ENCODE data around the gene MEMO1.

Gene MEMO1

GRCh38 chr2:31989946-31990345, 20.9 kb downstream of the MEMO1 start:
- H3K4me3 ChIP-seq (ENCODE audit: low read depth, low read length): no peak overlapping the region
- DNase-seq (ENCODE audit: low read depth): no peak
- TF ChIP-seq MYC (IDR thresholded peaks at IDR 0.05; ENCODE audit: low read depth, low read length) (no peak), POLR2A (IDR thresholded peaks at IDR 0.05; ENCODE audit: extremely low read depth, insufficient read length) (no peak), MAX (IDR thresholded peaks at IDR 0.05; ENCODE audit: low read depth, low read length) (no peak)

- TF ChIP-seq MYC (IDR thresholded peaks at IDR 0.05; ENCODE audit: low read depth, low read length): no peak
- no peak for TF ChIP-seq CTCF (IDR thresholded peaks at IDR 0.05; ENCODE audit: low read depth, low read length)
- TF ChIP-seq POLR2A (IDR thresholded peaks at IDR 0.05; ENCODE audit: extremely low read depth, insufficient read length): no peak
- TF ChIP-seq MAX (IDR thresholded peaks at IDR 0.05; ENCODE audit: low read depth, low read length): no peak
- DNase-seq (ENCODE audit: low read depth): peak; percentile 19
- H3K4me3 ChIP-seq (ENCODE audit: low read depth, low read length): no peak overlapping the region
Observed at GRCh38 chr2:31987454-31988220, 23.2 kb downstream of the MEMO1 start.

- DNase-seq (ENCODE audit: low read depth): no peak
- H3K4me3 ChIP-seq (ENCODE audit: low read depth, low read length): no peak overlapping the region
- no peak for TF ChIP-seq POLR2A (IDR thresholded peaks at IDR 0.05; ENCODE audit: extremely low read depth, insufficient read length)
- no peak for TF ChIP-seq CTCF (IDR thresholded peaks at IDR 0.05; ENCODE audit: low read depth, low read length)
- TF ChIP-seq MYC (IDR thresholded peaks at IDR 0.05; ENCODE audit: low read depth, low read length): no peak
- TF ChIP-seq MAX (IDR thresholded peaks at IDR 0.05; ENCODE audit: low read depth, low read length): no peak
Observed at GRCh38 chr2:31986906-31987305, 23.9 kb downstream of the MEMO1 start.

- TF ChIP-seq MAX (IDR thresholded peaks at IDR 0.05; ENCODE audit: low read depth, low read length) (no peak), MYC (IDR thresholded peaks at IDR 0.05; ENCODE audit: low read depth, low read length) (no peak), CTCF (IDR thresholded peaks at IDR 0.05; ENCODE audit: low read depth, low read length) (no peak)
- no peak for DNase-seq (ENCODE audit: low read depth)
- H3K4me3 ChIP-seq (ENCODE audit: low read depth, low read length): no peak overlapping the region
Observed at GRCh38 chr2:31983762-31984467, 26.9 kb downstream of the MEMO1 start.

GRCh38 chr2:31980674-31981356, 30.0 kb downstream of the MEMO1 start:
- TF ChIP-seq MYC (IDR thresholded peaks at IDR 0.05; ENCODE audit: low read depth, low read length): no peak
- no peak for TF ChIP-seq CTCF (IDR thresholded peaks at IDR 0.05; ENCODE audit: low read depth, low read length)
- TF ChIP-seq MAX (IDR thresholded peaks at IDR 0.05; ENCODE audit: low read depth, low read length): no peak
- no peak for TF ChIP-seq POLR2A (IDR thresholded peaks at IDR 0.05; ENCODE audit: extremely low read depth, insufficient read length)
- no peak overlapping the region for H3K4me3 ChIP-seq (ENCODE audit: low read depth, low read length)
- peak; percentile 59 for DNase-seq (ENCODE audit: low read depth)

All from NB4 (cell line).